B cell (primary cell): Measurements from ENCODE around the gene KLHL3. TPM values are rescaled to one million over a fixed set of nuclear protein-coding genes. Genes with fewer than 3 reads are reported as not detected.

ENCODE experiments used
- ATAC-seq: fragments of 200-7000 bp; cut with Tn5 transposase; one replicate; pipeline ENCODE4 v1.10.0; 2021; ENCODE audit warnings: low read depth, mild to moderate bottlenecking, moderate number of reproducible peaks, moderate library complexity
- CTCF ChIA-PET: fragments of 350-600 bp; sonication (Branson Sonifier 250); formaldehyde crosslinking; loops from one replicate; lab custom pipeline; 2021; ENCODE audit warnings: antibody characterized with exemption, inconsistent platforms; lab: Charles Lee
- POLR2A ChIA-PET: fragments of 350-600 bp; sonication (Branson Sonifier 250); formaldehyde crosslinking; loops from one replicate; lab custom pipeline; 2021; ENCODE audit warnings: antibody characterized with exemption; lab: Charles Lee
- DNase-seq: peaks from one replicate; pipeline ENCODE4 v3.0.0; 2013
- H2AFZ ChIP-seq: 2 replicates; pipeline ENCODE4 v1.6.1; 2012; ENCODE audit warnings: mild to moderate bottlenecking, low read depth, low read length; ENCODE audit not compliant: insufficient read depth, poor library complexity, severe bottlenecking
- H3K27ac ChIP-seq, 2 donors: 1 replicate in 1 of 2; 2 replicates in 1 of 2; pipeline ENCODE4 v1.5.1; 2012 to 2013; ENCODE audit warnings: low read length in 2 of 2, mild to moderate bottlenecking in 2 of 2, moderate library complexity in 1 of 2
- H3K27me3 ChIP-seq, 4 experiments: fragments of 200-600 bp in 1 of 4; sonication (generic) in 1 of 4; replicated peaks in 1 of 4; 1 replicate in 2 of 4; 2 replicates in 2 of 4; pipeline versions ENCODE4 v1.6.1 to v1.7.0; 2013 to 2016; ENCODE audit warnings: low read length in 3 of 4, mild to moderate bottlenecking in 2 of 4, mixed read lengths in 1 of 4, moderate library complexity in 1 of 4; ENCODE audit not compliant: insufficient read depth in 4 of 4, control insufficient read depth in 3 of 4; ENCODE audit errors: control extremely low read depth in 1 of 4
- H3K36me3 ChIP-seq, 2 experiments: replicated peaks in 1 of 2; 1 replicate in 1 of 2; 2 replicates in 1 of 2; pipeline versions ENCODE4 v1.6.1 to v1.7.1; 2013; ENCODE audit warnings: low read length in 1 of 2; ENCODE audit not compliant: insufficient read depth in 2 of 2, control insufficient read depth in 1 of 2; ENCODE audit errors: control extremely low read depth in 1 of 2, extremely low read depth in 1 of 2
- H3K4me1 ChIP-seq, 2 donors: fragments of 200-600 bp in 1 of 2; sonication (generic) in 1 of 2; 1 replicate in 1 of 2; 2 replicates in 1 of 2; pipeline versions ENCODE4 v1.5.1 to v1.6.1; 2013 to 2017; ENCODE audit warnings: low read length in 2 of 2; ENCODE audit not compliant: control insufficient read depth in 2 of 2, insufficient read depth in 2 of 2
- H3K4me2 ChIP-seq: replicated peaks from 2 replicates; pipeline ENCODE3; 2012; ENCODE audit warnings: mild to moderate bottlenecking, low read depth, low read length; ENCODE audit not compliant: poor library complexity, severe bottlenecking
- H3K4me3 ChIP-seq, 5 experiments: fragments of 200-600 bp in 1 of 5; sonication (generic) in 1 of 5; 1 replicate in 3 of 5; 2 replicates in 2 of 5; pipeline versions ENCODE4 v1.5.1 to v1.7.0; 2011 to 2016; ENCODE audit warnings: low read length in 4 of 5, mild to moderate bottlenecking in 4 of 5, low read depth in 2 of 5, control low read depth in 1 of 5, moderate library complexity in 1 of 5; ENCODE audit not compliant: insufficient read depth in 1 of 5; ENCODE audit errors: control extremely low read depth in 1 of 5, extremely low read depth in 1 of 5
- H3K79me2 ChIP-seq: fragments of 200-600 bp; sonication (generic); one replicate; pipeline ENCODE4 v1.6.0; 2016; ENCODE audit warnings: low read length; ENCODE audit not compliant: control insufficient read depth, insufficient read depth
- H3K9ac ChIP-seq: fragments of 200-600 bp; sonication (generic); 2 replicates; pipeline ENCODE4 v1.6.1; 2017; ENCODE audit warnings: mild to moderate bottlenecking, low read length, moderate library complexity
- H3K9me3 ChIP-seq, 3 donors: one replicate each; pipeline versions ENCODE4 v1.6.1 to v1.7.1; 2013; ENCODE audit warnings: low read length in 2 of 3; ENCODE audit not compliant: control insufficient read depth in 2 of 3, insufficient read depth in 1 of 3; ENCODE audit errors: control extremely low read depth in 1 of 3
- H4K20me1 ChIP-seq: 2 replicates; pipeline ENCODE4 v1.6.0; 2012; ENCODE audit warnings: mild to moderate bottlenecking, low read length; ENCODE audit not compliant: insufficient read depth, control insufficient read depth, poor library complexity, severe bottlenecking
- H3K27ac Mint-ChIP-seq: one replicate; pipeline ENCODE4 v1.8.0; 2021; ENCODE audit warnings: mixed read lengths
- H3K27me3 Mint-ChIP-seq: one replicate; pipeline ENCODE4 v1.8.0; 2021; ENCODE audit warnings: mixed read lengths
- H3K4me1 Mint-ChIP-seq: one replicate; pipeline ENCODE4 v1.8.0; 2021; ENCODE audit warnings: mixed read lengths
- H3K4me3 Mint-ChIP-seq: one replicate; pipeline ENCODE4 v1.8.0; 2021; ENCODE audit warnings: mixed read lengths
- H3K9me3 Mint-ChIP-seq: one replicate; pipeline ENCODE4 v1.8.0; 2022; ENCODE audit warnings: mixed read lengths; ENCODE audit not compliant: insufficient read depth
- EZH2 ChIP-seq: IDR thresholded peaks from 2 replicates; pipeline ENCODE4 v1.6.1; 2012; ENCODE audit warnings: borderline replicate concordance, low read depth, mild to moderate bottlenecking, moderate library complexity, low read length; ENCODE audit not compliant: insufficient read depth, poor library complexity, severe bottlenecking
- WGBS: methylation state at CpG from one replicate; pipeline ENCODE4 v1.1.5; 2013; ENCODE audit warnings: missing lambda C conversion rate; ENCODE audit not compliant: insufficient coverage; 5-methylcytosine and 5-hydroxymethylcytosine counted together
- intact Hi-C: fragments of 100-400 bp; cut with micrococcal nuclease; formaldehyde crosslinking; loops from one replicate; pipeline ENCODE4 v1.10.0; 2022
- polyA plus RNA-seq: library from polyadenylated mRNA; depleted of rRNA; stranded (reverse); fragments of >200 nt; gene quantifications from 2 replicates; pipeline ENCODE4 v1.2.3, GENCODE V29; 2012
- total RNA-seq, 2 donors: library from RNA; stranded (reverse); fragments of 120-200 nt in 1 of 2; gene quantifications; 1 replicate in 1 of 2; 2 replicates in 1 of 2; pipeline versions ENCODE4 v1.2.3 to v1.2.4, GENCODE V29; 2013 to 2022
- TF ChIP-seq, protein P1 (sequence below): fragments of 200-600 bp; IDR thresholded peaks from one replicate; pipeline ENCODE4 v1.8.0; 2022; ENCODE audit warnings: antibody characterized with exemption, mild to moderate bottlenecking

KLHL3 gene
- total and polyA plus RNA-seq, 2 donors (not counting 1 experiment from before 2014, with no cell fraction given) = 3.3 to 4.5 TPM

DNA sequence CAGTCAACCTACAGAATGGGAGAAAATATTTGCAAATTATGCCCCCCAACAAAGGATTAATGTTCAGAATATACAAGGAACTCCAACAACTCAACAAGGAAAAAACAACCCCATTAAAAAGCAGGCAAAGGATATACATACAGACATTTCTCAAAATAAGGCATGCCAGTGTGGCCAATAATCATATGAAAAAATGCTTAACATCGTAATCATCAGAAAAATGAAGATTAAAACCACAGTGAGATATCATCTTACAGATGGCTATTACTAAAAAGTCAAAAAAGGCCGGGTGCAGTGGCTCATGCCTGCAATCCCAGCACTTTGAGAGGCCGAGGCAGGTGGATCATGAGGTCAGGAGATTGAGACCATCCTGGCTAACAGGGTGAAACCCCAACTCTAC lies 103.2 kb downstream of the KLHL3 start:
- no peak overlapping the region for H3K9ac ChIP-seq
- no peak overlapping the region for H3K4me3 Mint-ChIP-seq
- no peak overlapping the region for H3K4me2 ChIP-seq
- DNase-seq (no peak), ATAC-seq (no peak)
- H3K27me3 Mint-ChIP-seq = no peaks in the 10 kb centered on the region
- CTCF ChIA-PET = interaction anchor here (9.0 kb wide), 1 partner anchor 109 kb away, joined by 128 read pairs; no protein-coding TSS in a partner anchor
- H2AFZ ChIP-seq = no peak overlapping the region
- POLR2A ChIA-PET = no interaction called here
- no peaks in the 10 kb centered on the region for H3K9me3 ChIP-seq
- no peak overlapping the region for H3K4me3 ChIP-seq
- no peak overlapping the region for H3K27ac ChIP-seq
- no peaks in the 10 kb centered on the region for H3K4me1 ChIP-seq
- 100% methylated on average over 1 of the region's 3 CpGs for WGBS
- no peaks in the 10 kb centered on the region for H3K27me3 ChIP-seq
- no peak overlapping the region for H3K27ac Mint-ChIP-seq
- intact Hi-C loops = no loop called here
- H3K36me3 ChIP-seq = no peaks in the 10 kb centered on the region
- TF ChIP-seq, protein P1, sequence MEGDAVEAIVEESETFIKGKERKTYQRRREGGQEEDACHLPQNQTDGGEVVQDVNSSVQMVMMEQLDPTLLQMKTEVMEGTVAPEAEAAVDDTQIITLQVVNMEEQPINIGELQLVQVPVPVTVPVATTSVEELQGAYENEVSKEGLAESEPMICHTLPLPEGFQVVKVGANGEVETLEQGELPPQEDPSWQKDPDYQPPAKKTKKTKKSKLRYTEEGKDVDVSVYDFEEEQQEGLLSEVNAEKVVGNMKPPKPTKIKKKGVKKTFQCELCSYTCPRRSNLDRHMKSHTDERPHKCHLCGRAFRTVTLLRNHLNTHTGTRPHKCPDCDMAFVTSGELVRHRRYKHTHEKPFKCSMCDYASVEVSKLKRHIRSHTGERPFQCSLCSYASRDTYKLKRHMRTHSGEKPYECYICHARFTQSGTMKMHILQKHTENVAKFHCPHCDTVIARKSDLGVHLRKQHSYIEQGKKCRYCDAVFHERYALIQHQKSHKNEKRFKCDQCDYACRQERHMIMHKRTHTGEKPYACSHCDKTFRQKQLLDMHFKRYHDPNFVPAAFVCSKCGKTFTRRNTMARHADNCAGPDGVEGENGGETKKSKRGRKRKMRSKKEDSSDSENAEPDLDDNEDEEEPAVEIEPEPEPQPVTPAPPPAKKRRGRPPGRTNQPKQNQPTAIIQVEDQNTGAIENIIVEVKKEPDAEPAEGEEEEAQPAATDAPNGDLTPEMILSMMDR = no peak
- no peak for TF ChIP-seq EZH2
- H3K79me2 ChIP-seq = no peaks in the 10 kb centered on the region
- H4K20me1 ChIP-seq = no peaks in the 10 kb centered on the region
- no peaks in the 10 kb centered on the region for H3K9me3 Mint-ChIP-seq
- no peaks in the 10 kb centered on the region for H3K4me1 Mint-ChIP-seq

DNA sequence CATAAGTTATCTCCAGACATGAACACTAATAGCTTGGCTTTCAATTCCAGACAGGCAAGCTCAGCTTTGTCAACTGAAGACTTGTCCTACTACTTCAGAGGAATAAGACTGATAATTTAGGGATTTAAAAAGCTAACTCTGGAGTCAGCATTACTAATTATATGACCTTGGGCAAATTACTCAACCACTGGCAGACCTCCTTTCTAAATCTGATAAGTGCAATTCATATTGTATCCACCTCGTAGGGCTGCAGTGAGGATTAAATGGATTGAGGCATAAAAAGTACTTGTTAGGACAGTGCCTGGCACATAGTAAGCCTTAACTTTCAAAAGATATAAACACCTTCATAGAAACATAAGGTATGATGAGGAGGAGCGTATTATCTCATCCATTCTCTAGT lies 104.4 kb downstream of the KLHL3 start:
- CTCF ChIA-PET = interaction anchor here (0.8 to 9.0 kb wide), 5 partner anchors 27 to 438 kb away, joined by 3 to 128 read pairs (median 5); no protein-coding TSS in a partner anchor
- Histone ChIP-seq H3K79me2 (no peaks in the 10 kb centered on the region), H4K20me1 (no peaks in the 10 kb centered on the region), H3K36me3 (no peaks in the 10 kb centered on the region), H3K9me3 (no peaks in the 10 kb centered on the region), H2AFZ (no peak overlapping the region), H3K4me2 (no peak overlapping the region), H3K27ac (no peak overlapping the region), H3K4me1 (no peaks in the 10 kb centered on the region), H3K4me3 (no peak overlapping the region), H3K27me3 (no peaks in the 10 kb centered on the region), H3K9ac (no peak overlapping the region)
- no peaks in the 10 kb centered on the region for H3K27me3 Mint-ChIP-seq
- H3K4me1 Mint-ChIP-seq = no peaks in the 10 kb centered on the region
- ATAC-seq (no peak), DNase-seq (no peak)
- POLR2A ChIA-PET = no interaction called here
- intact Hi-C loops = no loop called here
- no peaks in the 10 kb centered on the region for H3K9me3 Mint-ChIP-seq
- H3K4me3 Mint-ChIP-seq = no peak overlapping the region
- WGBS = no CpG with 5 or more reads among the region's 2 CpGs
- TF ChIP-seq, protein P1 = no peak
- no peak for TF ChIP-seq EZH2
- no peak overlapping the region for H3K27ac Mint-ChIP-seq
